NCI-H1436 (cell line): ENCODE measurements around the gene IER3.
"Not testable (repeated sequence)": the region's sequence is repeated elsewhere in the genome, so short reads cannot be mapped to it uniquely, and the experiment has no call there.

Experiments
- DNase-seq: peaks from one replicate; lab custom pipeline; 2025; lab: John Stamatoyannopoulos, UW

IER3 gene

GRCh38 chr6:30768634-30769087 lies 24.3 kb upstream of the IER3 start:
- no peak for DNase-seq

DNA sequence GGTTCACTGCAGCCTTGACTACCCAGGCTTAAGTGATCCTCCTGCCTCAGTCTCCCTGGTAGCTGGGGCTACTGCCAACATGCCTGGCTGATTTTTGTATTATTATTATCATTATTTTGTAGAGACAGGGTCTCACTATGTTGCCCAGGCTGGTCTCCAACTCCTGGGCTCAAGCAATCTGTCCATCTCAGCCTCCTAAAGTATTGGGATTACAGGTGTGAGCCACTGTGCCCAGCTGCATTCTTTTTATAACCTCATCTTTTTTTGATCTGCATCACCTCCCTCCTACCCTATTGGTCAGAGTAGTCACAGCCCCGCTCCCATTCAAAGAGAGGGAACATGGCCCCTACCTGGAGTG lies 23.6 kb upstream of the IER3 start:
- DNase-seq = no peak

DNA sequence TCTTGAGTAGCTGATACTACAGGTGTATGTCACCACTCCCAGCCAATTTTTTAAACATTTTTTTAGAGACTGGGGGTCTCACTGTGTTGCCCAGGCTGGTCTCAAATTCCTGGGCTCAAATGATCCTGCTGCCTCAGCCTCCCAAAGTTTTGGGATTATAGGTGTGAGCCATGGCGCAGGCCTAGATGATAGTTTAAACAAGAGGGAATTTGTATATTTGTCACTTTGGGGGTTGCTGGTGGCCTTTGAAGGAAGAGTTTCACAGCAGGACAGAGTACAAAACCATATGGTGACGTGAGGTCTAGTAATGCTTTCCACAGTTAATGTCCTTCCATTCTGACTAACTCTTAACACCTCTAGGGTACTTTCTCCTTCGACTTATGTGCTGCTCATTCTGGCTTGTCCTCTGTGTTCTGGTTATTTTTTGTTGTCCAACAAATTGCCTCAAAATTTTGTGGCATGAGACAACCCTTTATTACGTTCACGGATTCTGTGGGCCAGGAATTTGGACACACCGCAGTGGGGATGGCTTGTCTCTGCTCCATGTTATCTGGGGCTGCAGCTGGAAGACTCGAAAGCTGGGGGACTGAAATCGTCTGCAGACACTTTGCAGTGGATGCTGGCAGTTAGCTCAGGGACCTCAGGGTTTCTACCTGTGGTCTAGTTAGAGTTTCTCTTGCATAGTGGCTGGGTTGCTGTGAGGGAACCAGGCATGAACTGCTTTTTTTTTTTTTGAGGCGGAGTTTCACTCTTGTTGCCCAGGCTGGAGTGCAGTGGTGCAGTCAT lies 23.0 kb upstream of the IER3 start:
- no peak for DNase-seq

DNA sequence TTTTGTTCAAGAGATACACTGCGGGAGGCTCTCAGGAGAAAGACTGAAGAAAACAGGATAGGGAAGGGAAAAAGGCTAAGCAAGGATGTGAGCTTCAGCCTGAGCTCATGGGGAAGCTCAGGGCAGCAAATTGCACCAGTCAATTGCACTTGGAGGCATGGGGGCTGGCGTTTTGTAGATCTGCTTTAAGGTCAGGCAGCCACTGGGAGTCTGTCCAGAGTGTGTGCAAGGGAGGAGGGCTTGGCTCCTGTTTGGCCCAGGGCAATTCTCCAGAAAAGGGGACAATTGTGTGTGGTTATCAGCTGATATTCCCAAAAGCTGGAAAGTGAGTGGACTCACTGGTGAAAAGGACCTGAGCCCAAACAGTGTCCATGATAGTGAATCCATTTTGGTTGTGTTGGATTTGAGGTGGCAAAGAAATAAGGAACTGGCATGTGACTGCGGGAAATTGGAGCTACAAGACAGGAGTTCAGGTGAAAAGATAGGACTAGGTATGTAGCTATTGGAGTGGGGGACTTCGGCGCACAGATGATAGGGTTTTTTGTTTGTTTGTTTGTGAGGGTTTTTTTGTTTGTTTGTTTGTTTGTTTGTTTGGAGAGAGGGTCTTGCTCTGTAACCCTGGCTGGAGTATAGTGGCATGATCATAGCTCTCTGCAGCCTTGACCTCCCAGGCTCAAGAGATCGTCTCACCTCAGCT lies 22.3 kb upstream of the IER3 start:
- DNase-seq = no peak

DNA sequence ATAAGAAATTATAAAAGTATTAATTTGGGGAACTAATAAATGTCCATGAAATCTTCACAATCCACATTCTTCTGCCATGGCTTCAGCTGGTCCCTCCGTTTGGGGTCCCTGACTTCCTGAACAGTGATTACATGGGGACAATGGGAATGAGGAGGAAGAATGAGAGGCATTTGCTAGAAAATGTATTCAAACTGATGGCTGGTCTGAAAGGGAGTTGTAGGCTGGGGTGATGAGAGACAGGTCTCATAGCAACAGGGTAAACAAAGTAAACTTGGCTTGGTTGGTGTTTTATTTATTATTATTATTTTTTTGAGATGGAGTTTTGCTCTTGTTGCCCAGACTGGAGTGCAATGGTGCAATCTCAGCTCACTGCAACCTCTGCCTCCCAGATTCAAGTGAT lies 21.1 kb upstream of the IER3 start:
- not testable (repeated sequence) for DNase-seq

- not testable (repeated sequence) for DNase-seq
Measured at GRCh38 chr6:30764490-30765043, 20.2 kb upstream of the IER3 start.

DNA sequence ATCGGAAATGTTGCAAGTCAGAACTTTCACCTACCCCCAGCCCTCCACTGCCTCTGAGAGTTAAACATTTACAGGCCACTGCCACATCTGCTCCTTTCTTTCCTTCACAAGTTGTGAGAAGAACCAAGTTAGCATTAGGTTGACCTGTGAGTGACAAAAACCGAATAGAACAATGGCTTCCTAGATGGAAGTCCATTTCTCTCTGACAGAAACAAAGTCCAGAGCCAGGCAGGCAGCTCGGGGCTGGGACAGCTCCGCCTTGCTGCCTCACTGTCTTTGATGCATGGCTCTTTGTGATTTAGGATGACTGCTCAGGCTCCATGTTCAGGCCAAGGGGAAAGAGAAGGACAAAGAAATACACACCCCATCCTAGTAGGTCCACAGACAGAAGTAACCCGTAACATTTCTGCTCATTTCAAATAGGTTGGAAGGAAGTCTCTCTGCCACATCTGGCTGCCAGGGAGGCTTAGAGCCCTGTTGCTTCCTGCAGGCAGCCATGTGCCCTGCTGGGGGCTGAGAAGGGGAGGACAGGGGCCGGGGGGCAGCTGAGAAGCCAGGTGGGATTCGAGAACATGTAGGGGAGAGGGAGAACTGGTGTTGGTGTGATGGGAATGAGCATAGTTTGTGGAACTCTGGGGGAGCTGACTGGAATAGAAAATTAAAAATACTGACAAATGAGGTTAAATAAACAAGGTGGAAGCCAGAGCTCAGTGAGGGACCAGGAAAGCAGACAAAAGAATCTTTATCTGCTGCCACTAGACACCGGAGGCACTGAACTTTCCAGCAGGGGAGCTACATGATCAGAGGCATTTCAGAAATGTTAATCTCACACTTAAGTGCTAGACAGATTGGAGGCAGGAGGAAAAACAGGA lies 19.5 kb upstream of the IER3 start:
- DNase-seq = no peak

DNA sequence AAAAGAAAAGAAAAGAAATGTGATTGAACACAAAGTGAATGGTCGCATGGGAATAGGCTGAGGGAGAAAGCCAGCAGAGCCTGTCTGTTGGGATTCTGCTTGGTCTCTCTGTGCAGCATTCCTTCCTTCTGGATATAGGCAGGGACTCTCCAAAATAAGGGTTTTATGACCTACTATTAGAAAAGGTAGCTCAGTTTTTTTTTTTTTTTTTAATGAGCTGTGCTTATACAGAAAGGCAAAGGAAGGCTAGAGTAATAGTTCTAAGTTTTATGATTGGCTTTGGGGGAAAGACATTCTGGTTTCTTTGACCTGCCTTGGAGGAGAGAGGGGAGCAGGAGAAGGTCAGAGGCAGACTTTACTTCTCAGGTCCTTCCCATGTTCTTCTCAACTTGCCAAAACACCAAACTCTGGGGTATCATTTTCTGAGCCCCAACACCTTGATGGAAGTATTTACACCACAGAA lies 18.8 kb upstream of the IER3 start:
- DNase-seq = no peak

DNA sequence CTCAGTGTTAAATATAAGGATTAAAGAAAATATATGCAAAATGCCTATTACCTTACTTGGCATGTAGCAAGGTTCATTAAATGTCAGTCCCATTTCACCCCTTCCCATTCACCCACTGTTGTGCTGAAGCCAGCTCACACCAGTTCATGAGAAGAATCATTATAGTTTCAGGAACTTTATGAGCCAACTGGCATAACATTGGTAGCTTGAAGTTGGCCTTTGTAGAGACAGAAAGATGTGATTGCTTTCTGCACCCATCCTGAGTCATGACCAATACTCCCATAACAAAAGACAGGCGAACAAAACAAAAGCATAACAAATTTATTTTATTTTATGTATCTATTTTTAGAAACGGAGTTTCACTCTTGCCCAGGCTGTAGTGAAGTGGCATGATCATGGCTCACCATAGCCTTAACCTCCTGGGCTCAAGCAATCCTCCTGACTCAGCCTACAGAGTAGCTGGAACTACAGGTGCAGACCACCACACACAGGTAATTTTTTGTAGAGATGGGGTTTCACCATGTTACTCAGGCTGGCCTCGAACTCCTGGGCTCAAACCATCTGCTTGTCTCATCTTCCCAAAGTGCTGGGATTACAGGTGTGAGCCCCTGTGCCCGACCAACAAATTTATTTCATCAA lies 17.6 kb upstream of the IER3 start:
- no peak for DNase-seq

DNA sequence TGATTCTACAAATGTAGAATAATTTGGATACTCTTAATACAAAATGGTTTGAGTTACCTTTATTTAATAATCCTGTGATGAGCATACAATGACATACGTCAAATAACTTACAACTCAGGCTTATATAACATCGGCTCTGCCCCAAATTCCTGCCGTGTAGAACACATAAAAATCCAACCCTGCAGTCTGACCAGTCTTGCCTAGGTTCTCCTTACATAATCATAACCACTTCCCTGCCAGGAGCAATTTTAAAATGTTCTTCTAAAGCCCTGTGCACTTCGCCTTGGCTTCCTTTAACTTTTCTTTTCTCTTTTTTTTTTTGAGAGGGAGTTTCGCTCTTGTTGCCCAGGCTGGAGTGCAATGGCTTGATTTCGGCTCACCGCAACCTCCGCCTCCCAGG lies 16.2 kb upstream of the IER3 start:
- DNase-seq = no peak

DNA sequence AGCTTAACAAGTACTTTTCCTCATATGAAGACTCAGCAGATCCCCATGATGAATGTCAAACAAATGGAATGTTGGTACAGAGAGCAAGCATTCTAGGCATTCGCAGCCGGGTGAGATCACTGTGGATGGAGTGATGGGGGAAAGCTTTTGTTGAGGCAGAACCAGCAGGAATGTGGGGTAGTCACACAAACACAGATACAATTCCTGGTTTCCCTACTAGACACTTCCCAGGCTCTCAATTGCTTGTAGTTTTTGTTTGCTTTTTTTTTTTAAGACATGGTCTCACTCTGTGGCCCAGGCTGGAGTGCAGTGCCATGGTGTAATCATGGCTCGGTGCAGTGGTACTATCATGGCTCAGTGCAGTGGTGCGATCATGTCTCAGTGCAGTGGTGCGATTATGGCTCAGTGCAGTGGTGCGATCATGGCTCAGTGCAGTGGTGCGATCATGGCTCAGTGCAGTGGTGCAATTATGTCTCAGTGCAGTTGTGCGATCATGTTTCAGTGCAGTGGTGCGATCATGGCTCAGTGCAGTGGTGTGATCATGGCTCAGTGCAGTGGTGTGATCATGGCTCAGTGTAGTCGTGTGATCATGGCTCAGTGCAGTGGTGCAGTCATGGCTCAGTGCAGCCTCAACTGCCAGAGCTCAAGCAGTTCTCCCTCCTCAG lies 15.4 kb upstream of the IER3 start:
- DNase-seq = no peak

DNA sequence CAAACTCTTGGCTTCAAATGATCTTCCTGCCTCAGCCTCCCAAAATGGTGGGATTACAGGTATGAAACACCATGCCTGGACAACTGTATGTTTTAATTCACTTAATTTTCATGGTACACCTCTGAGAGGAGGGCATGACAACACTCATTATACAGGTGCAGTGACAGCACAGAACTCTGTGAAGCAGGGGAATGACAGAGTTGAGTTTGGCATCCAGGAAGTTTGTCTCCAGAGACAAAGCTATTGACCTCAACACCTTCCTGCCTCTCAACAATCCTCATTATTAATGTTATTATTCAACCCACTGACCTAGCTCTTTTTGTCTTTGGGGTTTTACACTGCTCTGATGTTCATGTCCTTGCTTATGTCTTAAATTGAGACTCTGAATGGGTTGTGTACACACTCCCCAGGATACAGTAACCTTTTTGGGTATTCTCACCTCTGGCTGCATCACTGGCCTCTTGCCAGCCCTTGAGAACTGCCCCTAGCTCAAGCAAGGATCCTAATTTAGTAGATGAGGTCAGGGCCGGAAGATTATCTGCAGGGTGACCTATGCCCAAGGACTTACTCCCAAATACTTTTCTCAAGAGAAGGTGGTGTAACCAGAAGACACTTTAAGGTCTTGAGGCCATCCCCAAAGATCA lies 13.0 kb upstream of the IER3 start:
- DNase-seq = no peak

DNA sequence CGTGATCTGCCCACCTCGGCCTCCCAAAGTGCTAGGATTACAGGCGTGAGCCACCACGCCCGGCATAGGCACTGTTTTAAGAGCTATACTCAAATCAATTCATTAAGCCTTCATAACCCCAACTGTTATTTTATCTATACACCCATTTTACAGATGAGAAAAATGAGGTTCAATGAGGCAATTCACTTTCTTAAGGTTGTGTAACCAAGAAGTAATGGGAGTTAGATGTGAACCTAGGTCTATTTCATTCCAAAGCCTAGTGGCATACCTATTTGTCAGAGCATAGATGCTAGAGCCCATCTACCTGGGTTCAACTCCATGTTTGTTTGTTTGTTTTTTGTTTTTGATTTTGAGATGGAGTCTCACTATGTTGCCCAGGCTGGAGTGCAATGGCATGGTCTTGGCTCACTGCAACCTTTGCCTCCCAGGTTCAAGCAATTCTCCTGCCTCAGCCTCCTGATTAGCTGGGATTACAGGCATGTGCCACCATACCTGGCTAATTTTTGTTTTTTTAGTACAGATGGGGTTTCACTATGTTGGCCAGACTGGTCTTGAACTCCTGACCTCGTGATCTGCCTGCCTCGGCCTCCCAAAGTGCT lies 12.2 kb upstream of the IER3 start:
- not testable (repeated sequence) for DNase-seq

- DNase-seq = no peak
Measured at GRCh38 chr6:30754631-30755030, 10.3 kb upstream of the IER3 start.

DNA sequence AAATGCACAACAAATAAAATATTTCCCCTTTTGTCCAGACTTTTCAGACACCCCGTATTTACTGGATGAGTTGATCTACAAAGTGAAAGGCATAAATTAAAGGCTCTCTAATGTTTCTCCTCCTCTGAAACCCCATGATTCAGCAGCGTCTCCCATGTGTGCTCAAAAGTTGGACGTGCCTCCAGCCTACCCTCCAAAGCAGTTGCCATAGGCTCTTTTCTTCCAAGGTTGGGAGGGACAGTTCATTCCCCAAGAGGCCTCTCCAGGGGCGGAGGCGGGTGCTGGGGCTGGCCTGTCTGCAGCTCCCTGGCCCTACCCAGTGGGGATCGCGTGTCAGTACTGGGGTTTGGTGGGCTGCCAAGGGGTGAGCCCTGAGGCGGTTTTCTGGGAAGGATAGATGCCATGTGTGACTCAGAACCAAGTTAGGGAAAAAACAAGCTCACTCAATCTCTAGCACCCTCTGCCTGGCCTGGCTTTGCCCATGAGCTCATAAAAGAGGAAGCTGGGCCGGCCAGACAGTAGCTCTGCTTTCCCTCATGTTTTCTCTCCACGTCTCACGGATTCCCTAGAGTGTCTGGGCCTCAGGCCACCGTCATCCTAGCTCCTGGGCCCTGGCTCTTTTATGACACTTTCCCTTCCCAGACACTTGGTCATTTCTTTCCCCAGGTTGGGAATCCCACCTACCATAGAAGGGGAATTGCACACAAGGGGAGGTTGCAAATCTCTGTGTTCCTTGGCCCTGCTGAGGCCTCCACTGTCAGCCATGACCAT lies 8.0 kb upstream of the IER3 start:
- no peak for DNase-seq

DNA sequence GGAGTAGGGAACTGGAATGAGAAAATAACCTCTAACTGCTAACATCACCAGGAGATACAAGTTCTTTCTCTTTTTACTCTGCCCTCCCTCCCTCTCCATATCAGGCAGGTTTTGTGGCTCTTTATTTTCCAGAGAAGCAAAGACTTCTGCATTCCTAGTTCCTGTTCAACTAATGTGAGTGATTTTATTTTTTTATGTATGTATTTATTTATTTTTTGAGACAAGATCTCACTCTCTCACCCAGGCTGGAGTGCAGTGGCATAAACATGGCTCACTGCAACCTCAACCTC lies 6.0 kb upstream of the IER3 start:
- DNase-seq = no peak

GRCh38 chr6:30749554-30750378 lies 5.4 kb upstream of the IER3 start:
- no peak for DNase-seq

- DNase-seq = no peak
Measured at GRCh38 chr6:30748851-30749540, 4.6 kb upstream of the IER3 start.
